HG03159 (cell line): Measurements from ENCODE around the gene HEATR5A.

ENCODE experiments used
- ATAC-seq: cut with Tn5 transposase; IDR thresholded peaks from one replicate; pipeline ENCODE4 v1.9.1; 2021; ENCODE audit warnings: mild to moderate bottlenecking, moderate library complexity; ENCODE audit not compliant: unreplicated experiment

HEATR5A gene

DNA sequence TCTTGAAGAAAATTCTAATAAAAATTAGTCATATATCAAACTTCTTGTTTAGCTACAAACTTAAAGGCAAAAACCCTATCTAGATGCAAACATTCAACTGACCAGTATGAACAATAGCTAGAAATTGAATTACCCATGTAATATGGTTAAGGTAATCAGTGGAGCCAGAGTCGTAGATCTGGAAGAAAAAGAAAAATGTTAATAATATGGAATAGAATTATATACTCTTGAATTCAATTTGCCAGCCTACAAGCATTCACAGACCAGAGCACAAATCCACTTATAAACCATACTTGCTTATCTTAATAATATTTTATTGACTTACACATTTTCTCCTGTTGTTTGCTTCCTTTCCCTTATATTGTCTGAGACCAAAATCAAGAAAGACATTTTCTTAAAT is 7.7 kb upstream of the HEATR5A start:
- no peak for ATAC-seq

DNA sequence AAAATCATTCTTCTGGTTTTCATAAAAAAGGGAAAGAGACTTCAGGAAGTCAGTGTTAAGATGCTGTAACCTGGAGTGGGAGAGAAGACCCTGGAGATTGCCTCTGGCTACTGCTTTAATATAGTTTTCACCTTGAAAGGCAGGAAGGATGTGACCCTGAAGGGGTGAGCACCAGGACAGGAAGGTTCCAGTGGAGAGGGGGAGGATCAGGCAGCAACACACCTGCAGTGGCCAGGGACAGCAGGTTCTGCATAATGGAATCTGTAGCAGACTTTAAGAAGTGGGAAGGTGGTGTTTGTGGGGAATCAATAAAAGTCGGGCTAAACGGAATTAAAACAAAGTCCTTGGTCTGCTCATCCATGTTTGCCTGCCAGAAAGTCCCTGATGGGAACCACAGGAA is 6.3 kb upstream of the HEATR5A start:
- no peak for ATAC-seq

DNA sequence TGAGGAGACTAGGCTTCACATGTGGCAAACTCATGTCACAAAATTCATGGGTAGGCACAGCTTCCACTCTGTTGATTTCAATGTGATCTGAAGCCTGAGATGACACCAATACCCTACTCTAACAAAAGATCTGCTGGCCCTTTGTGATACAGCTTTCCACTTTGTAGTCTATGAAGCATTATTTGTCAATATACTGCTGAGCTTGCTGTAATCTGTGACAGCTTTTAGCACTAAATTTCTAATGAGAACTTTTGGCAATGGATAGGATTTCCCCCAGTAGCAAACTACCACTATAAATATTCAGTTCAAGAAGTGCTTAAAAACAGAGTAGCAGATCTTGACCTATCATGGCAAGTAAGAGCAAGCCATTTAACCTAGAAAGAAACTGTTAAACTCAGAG is 5.6 kb upstream of the HEATR5A start:
- ATAC-seq, result no peak

DNA sequence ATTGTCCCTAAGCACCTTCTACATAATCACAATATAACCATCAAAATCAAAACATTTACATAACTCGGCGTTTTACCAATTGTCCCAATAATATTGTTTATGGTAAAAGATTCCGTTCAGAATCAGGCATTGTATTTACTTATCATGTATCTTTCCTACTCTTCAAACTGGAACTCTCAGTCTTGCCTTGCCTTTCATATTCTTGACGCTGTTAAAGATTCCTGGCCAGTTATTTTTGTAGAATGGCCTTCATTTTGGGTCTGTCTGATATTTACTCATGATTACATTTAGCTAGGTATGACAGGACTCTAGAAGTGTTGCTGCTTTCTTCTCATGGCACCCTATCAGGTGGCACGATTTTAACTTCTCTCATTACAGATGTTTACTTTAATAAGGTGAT is 850 bp upstream of the HEATR5A start:
- ATAC-seq, result no peak

DNA sequence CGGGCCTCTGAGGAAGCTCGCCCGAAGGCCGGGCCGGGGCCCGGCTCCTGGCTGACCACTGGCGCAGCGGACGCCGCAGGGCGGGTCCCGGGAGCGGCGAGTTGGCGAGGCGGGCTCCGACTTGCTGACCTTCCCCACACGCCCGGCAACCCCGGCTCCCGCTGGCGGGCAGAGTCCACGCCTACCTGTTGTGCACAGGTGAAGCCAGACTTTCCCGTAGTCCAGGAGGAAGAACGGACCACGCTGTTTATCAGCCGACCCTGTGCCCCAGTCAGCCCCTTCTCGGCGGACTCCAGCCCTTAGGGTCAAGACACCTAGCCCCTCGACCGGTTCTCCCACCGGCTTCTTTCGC is 407 bp downstream of the HEATR5A start:
- ATAC-seq, result peak; percentile 29

DNA sequence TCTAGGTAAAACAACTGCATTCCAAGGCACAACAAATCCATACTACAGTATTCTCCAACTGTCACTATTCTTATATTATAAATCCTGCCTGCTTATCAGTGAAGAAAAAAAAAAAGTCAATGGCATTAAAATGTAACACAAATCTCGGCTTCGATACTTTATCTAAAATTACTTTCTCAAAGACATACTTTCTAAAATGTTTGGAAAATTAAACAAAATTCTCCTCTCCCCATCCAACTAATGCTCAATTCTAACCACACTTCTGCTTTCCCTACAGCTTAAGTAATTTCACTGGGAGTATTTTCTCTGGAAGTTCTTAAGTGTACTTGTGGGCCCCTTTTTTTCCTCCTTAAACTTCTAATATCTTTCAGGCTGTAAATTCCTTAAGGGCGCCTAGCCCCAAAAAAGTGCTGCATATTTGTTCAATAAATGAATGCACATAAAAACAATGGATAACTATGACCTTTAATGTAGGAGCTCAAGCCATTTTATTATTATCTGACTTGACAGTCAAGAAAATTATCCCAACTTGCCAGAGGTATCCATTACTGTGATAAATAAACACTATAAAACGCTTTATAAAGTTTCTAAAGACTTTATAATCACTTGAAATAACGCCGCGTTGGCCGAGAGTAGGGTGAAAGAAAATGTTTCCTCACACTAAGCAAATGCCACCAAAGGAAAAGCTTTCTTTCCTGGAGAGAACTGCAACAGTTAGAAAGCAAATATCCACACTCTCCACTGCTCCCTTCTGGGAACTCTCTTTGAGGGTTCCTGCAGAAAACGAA is 977 bp downstream of the HEATR5A start:
- no peak for ATAC-seq

DNA sequence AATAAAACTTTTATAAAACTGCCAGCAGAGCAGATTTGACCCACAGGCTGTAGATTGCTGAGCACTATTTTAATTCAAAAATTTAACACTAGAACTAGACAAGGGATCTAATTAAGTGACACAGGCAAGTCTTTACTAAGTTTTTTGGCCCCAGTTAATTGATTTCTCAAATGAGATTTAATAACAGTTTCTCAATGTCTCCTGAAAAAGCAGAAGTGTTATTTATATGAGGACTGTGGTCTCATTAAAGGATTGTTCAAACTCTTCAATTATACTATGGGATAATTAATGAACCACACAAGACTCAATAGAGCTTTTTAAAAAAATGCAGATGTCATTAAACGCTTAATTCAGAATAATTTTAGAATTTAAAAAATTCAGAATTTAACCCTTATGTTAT is 1.9 kb downstream of the HEATR5A start:
- ATAC-seq, result no peak

DNA sequence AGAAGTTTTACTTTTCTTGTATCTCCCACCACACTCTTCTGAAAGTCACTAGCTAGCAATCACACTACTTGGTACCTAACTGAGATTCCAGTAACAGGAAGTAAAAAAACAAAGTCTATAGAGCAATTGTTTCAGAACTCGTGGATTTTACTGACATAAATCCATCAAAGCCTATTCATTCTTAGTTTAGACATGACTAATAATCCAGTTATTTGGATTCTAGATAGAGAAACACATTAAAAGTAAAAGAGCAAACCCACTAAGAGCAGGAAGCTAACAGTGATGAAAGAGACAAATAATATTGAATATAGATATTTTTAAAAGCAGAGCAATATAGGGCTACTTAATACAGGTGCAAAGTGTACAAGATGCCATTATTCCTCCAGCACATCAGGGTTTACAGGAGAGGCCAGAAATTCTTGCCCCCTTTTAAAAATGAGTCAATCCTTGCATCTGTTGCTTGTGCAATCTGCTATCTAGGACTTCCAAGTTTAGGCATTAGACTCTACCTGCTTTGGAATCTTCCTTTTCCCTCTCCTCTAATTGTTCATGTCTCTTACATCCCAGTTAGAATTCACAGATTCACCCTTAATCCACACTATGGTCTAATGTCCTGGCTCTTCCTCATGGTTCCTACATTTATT is 6.0 kb downstream of the HEATR5A start:
- ATAC-seq, result no peak

DNA sequence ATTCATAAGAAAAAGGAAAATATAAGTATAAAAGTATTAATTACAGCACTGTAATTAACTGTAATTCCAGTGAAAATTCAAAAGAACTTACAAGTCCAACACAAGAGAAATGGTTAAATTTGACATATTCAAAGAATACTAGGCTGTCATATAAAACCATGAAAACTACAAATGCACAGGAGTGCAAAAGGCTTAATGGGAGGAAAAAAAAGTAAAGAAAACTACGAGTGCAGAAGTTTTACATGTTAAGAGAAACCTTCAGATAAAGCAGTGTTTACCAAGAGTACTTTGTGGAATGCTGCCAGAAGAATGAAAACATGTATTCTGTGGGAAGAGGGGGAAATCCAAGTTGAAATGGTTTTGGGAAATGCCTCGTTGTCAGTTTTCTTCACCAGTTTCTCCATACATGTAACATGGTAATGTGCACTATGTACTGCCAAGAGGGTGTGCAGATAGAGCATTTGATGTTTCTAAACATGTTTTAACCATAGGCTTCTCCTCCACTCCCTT is 9.1 kb downstream of the HEATR5A start:
- no peak for ATAC-seq

DNA sequence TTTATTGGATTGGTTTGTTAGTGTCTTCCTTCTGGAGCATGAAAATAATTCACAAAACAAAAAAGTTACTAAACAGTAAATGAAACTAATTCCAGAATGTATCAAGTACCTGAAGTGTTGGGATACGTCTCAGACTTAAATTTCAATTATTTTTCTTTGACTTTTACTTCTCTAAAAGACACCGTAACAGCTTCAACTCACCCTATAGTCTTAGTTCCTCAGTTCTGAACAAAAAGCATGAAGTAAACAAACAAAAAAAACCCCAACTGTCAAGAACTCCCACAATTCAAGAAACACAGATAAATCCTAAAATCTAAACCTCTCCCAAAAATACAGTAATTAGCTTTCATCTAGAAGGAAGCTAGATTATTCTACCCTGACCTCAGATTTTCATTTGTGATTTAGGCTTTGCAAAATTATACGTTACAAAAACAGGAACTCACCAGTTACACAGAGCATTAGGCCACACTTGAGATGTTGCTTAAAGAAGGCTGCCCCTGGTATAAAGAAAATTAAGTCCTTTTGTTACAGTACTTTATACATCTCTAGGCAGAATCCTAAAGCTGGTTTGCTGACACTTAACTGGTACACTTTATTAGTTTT is 10.2 kb downstream of the HEATR5A start:
- no peak for ATAC-seq

DNA sequence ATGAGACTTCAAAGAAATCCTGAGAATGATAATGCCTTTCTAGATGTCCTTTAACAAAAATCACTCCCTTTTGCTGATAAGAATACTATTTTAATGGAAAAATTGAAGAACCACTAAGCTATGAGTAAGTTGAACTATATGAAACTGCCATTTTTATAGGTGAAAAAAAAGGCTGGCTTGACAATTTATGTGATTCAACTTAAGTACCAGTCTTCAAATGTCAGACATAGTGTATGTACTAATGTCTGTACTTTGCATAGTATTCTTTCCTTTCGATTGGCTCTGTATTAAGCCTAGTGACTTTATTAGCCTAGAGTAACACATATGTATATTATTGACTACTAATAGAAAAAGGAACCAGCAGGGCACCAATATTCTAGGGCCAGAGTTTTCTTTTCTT is 11.9 kb downstream of the HEATR5A start:
- no peak for ATAC-seq

DNA sequence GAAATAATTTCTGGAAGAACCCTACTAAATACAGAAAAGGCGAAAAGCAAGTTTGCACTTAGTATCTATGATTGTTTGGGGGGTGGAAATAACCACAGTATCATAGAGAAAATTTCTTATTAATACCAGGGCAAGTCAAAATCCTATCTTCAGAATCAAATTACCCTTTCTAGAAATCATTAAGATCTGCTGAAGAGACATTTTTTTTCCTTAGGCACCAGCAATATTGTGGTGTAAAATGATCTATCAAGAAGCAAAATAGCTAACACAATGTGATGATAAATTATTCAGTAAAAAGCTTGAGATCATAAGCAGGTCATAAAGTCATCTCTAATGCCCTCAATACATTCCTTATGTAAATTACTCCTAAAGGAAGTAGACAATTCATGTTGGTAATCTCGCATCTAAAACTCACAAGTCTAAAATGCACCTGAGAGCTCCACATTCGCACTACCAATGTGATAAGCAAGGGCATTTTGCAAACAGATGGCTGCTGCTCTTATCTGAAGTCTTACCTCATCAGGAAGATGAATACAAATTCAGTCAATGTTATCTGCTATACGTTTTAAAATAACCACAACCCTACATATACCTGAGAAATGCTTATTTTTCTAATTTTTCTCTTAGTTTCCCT is 14.6 kb downstream of the HEATR5A start:
- no peak for ATAC-seq

DNA sequence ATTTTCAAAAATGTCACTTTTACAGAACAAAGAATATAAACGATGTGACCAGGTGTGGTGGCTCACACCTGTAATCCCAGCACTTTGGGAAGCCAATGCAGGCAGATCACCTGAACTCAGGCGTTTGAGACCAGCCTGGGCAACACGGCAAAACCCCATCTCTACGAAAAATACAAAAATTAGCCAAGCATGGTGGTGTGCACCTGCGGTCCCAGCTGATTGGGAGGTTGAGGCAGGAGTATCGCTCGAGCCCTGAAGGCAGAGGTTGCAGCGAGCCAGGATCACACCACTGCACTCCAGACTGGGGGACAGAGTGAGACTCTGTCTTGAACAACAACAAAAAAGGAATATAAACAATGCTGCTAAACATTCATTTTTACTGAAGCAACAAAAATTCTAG is 15.2 kb downstream of the HEATR5A start:
- no peak for ATAC-seq

DNA sequence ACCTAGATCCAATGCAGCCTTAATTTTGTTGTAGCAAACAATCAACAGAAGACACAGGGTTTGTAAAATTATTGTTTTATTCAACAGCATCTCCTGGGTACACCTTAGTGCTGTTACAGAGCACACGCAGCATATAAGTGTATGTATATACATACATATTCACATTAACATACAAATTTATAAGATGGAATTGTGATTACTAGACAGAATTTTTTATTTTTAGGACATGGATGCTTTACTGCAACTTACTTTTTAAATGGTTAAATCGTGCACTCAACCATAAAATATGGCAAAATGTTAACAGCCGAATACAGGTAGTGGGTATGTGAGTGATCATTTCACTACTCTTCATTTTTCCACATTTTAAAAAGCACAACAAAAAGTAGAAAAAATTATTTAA is 16.6 kb downstream of the HEATR5A start:
- no peak for ATAC-seq

DNA sequence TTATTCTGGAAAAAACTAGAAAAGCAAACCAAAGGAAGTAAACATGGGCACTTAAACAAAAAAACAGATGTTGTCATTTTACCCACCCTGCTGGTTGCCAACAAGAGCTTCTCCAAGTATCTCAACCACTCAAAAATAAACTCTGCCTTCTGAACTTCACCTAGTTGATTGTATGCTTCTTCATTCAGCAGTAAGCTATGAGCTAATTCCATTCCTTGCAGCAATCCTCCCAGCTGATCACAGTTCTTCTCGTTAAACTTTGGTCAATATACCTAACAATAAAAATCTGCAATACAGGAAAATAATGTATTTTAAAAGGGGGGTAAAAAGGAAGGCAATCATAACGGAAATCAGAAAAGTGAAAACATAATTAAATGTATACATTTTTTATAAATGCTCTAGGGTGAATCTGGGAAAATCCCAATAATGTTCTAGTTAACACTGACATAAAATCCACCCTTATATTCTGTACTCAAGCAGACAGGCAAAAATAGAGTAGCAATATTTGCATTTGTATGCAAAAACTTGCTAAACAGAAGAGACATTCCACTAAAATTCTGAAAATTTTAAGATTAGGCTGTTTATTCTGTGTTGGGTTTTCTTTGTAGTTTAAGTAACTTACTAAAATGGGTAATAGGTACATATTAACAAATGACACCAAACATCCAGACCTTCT is 17.4 kb downstream of the HEATR5A start:
- ATAC-seq, result no peak

DNA sequence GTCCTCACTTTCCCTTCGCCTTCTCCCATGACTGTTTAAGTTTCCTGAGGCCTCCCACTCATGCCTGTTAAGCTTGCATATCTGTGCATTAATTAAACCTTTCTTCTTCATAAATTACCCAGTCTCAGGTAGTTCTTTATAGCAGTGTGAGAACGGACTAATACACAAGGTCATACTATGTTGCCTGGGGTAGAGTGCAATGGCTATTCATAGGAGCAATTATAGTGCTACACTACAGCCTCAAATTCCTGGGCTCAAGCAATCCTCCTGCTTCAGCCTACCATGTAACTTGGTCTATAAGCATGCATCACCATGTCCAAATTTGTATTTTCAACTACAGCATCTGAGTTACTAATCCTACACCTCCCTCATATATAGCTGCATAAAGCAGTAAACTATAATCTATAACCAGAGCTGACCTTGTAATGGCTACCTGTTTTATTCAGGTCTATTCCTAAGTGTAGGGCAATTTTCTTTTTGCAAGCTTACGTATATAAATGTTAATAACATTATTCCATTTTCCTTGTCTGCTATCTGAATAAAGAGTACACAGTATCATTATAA is 18.9 kb downstream of the HEATR5A start:
- no peak for ATAC-seq

DNA sequence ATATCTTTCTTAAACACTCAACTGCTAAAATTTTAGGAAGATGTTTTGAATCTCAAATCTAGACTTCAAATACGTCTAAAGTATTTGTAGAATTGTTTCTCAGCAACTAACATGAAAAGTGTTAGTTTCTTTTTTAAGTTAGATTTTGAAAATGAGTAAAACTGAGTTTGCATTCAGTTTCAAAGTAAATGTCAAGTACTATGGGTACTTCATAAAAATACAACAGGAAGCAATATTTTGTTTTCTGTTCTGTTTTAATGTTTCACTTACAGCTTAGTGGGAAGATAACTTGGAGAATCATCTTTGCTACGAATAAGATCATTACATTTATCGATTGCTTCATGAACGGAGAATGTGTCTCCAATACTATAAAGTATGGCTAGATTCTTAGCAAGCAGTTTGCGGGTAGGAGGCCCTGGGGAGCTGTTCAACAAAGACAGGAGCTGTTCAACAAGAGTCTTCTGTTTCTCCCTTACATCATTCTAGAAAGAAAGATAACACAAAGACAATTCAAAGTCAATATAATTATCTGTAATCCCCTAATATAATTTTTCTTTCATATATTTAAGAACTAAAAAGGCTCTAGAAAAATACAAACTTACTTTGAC is 20.2 kb downstream of the HEATR5A start:
- no peak for ATAC-seq

DNA sequence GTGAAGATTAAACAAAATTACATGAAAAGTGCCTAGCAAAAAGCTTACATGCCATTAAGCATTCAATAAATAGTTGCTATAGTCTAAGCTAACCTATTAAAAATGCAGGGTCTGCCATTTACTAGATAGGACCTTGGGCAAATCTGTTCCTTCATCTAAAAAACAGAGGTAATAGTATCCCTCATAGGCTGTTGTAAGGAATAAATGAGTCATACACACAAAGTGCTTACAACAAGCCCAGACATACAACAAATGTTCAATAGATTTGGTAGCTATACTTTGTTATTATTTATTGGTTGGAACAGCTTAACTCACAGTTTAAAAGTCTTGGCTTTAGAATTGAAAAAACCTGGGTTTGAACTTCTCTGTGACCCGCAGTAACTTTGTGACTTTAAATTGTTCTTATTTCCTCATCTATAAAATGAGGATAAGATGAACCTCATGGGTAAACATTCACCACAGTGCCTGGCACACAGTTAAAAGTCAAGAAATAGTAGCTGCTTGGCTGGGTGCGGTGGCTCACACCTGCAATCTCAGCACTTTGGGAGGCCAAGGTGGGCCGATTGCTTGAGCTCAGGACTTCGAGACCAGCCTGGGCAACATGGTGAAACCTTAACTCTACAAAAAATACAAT is 24.7 kb downstream of the HEATR5A start:
- ATAC-seq, result no peak

DNA sequence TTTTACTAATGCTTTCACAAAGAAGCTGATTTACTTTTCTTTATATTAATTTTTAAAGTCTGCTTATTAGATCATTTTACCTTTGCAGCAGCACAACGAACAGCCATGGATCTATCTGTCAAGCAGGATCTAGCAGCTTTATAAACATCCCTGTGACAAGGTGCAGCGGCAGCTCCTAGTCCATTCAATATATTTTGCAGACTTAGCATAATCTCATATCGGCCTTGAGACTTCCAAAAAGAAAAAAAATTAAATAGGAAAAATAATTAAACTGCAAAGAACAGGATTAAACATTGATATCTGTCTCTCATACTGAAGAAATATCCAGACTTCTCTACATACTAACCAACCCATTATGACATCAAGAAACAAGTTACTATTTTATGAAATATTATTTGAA is 25.2 kb downstream of the HEATR5A start:
- ATAC-seq, result no peak

DNA sequence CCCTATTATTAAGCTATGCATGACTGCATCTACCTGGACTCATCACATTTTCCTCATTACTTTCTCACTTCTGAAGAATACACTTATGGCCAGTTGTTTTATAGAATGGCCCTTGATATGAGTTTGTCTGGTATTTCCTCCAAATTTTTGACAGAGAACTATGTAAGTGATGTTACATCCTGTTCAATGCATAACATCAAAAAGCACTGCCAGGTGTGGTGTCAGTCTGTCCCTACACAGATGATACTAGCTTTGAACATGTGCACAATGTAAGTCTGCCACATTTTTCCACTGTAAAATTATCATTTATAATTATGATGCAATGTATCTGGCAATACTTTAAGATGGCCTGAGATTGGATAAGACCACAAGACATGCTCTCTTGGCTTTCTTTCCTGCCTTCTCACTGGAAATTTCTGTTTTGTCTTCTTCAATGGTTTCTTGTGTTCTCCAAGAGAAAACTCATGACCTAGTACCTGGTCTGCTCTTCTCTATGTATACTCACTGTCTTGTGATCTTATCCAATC is 28.3 kb downstream of the HEATR5A start:
- ATAC-seq, result no peak
